Left kidney (tissue), 2 donors: Measurements from ENCODE around the gene CELSR1. TPM values are rescaled to one million over a fixed set of nuclear protein-coding genes. Genes with fewer than 3 reads are reported as not detected.
A peak's percentile ranks its signal among the peaks of the same experiment; 100 is the strongest.

ENCODE experiments used
- DNase-seq: peaks from one replicate; pipeline ENCODE4 v3.0.0-alpha.2; 2013
- polyA plus RNA-seq: library from polyadenylated mRNA; unstranded; fragments of 120-200 nt; gene quantifications from one replicate; pipeline ENCODE4 v1.2.1, GENCODE V29; 2013; ENCODE audit not compliant: insufficient read length

The CELSR1 gene
- polyA plus RNA-seq, 1 donor: 26.1 TPM

DNA sequence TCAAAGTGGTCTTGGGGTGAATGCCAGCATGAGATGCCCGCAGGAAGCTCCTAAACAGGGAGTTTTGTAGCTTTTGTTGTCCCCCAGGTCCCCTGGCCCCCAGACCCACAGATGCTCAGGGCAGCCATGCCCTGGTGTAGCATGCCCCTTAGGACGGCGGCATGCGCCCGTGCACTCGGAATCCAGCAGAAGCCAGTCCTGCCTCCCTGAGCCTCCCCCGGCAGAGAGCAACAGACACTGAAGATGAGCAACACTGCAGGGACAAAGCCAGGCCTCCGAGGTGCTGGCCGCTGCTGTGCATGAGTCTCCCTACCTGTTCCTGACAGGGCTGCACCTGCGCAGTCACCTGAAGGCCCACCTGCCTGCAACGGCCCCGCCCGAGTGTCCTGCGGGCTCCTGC, 142.8 kb downstream of the CELSR1 start:
- no peak for DNase-seq

GRCh38 chr22:46393873-46394272, 143.5 kb downstream of the CELSR1 start:
- DNase-seq: no peak

DNA sequence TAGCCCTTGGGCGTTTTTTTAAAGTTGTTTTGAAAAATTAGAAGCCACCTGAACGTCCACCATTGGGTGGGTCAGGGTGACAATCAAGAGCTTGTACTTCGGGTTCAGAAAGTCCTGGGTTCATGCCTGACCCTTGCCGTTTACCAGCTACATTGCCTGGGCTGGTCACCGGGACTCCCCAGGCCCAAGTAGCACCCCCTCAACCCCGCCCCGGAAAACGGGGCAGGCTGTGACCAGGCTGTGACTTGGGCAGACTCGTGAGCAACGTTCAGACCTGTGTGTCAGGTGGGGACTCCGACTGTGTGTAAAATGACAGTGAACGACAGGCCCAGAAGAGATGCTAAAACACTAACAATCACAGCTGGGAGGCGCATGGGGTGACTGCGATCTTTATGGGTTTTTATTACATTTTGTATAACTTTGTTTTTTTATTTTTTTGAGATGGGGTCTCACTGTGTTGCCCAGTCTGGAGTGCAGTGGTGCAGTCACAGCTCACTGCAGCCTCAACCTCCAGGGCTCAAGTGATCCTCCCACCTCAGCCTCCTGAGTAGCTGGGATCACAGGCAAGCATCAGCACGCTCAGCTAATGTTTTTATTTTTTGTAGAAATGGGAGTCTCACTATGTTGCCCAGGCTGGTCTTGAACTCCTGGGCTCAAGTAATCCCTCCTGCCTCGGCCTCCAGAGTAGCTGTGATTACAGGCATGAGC, 145.1 kb downstream of the CELSR1 start:
- DNase-seq: no peak

DNA sequence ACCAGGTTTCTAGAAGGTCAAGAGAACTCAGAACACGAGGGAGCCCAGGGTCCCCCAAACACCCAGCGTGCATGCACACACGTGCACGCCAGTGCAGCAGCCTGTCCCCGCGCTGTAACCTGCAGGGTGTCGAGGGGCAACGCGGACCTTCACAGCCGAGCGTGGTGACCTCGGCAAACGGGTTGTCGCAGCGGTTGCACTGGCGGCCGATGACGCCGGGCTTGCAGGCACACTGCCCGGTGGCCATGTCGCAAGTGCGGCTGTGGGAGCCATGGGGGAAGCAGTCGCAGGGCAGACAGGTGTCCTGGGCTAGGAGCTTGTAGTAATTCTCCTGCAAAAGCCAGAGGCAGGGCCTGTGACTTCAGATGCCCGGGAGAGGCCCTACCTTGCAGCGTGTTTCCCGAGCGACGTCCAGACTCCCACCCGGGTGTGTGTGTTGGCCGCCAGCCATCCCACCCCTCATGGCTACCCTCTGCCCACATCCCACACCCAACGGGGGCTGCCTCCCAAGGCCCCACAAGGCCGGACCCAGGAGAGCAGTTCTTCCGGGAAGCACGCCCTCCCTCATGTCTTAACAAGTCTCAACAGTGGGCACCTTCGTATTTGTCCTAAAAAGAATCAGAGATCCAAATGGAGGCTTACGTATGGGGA, 145.8 kb downstream of the CELSR1 start:
- no peak for DNase-seq

DNA sequence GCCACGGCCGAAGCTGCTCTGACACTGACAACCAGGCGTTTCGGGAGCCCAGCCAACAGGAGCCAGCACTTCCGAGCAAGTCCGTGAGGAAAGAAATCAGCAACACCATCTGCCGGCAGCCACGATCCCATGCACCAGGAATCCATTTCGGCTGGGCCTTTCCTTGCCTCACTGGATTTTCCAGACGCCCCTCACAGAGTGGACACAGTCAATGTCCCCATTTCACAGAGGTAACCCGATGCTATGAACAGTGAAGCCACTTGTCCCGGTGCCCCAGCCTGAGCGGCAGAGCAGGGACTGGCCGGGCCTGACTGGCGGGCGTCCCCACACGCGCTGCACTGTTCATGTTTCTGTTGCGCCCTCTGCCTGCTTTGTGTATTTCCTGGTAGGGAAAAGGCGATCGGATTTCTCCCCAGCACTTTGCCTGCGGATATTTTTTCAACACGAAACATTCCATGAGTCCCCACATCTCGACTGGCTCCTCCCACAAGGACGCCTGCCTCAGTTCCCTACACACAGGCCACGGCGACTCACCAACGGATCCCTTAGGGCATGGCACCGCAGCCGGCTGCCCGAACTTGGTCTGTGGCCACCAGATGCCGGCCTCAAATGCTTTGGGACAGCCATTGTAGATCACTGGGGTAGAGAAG, 146.6 kb downstream of the CELSR1 start:
- peak; percentile 60 for DNase-seq

- no peak for DNase-seq
Measured at GRCh38 chr22:46390105-46390651, 147.2 kb downstream of the CELSR1 start.

DNA sequence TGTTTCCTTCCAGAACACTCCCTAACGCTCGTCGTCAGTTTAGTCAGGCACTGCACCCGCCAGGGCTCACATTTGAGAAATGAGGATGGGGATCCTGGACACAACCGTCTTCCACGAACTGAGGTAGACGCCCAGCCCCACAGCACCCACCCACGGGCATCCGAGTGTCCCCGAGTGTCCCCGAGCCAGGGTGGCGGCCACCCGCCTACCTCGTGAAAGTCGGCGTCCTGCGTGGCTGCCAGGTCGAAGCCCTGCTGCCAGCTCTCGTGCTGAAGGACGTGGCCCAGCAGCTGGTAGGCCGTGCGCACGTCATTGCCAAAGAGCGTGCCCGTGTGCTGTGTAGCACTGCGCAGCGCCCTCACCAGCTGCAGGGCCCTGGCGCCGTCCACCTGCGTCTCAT, 148.3 kb downstream of the CELSR1 start:
- DNase-seq: no peak

DNA sequence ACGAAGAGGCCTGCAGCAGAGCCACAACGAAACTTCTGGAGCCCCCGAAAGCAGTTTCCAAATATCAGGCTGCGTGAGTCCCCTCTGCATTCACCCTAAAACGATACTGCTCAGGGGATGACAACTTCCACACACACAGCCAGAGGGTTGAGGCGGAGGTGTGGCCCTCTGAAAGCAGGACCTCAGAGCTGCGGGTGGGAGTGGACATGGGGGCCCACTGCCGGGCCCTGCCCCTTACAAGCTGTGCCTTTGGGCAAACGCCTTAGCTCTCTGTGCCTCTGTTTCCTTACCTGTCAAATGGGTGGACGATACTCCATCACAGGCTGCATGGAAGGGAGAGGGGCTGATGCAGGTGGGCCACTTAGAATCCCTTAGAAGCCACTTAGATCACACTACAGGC, 148.8 kb downstream of the CELSR1 start:
- DNase-seq: no peak

DNA sequence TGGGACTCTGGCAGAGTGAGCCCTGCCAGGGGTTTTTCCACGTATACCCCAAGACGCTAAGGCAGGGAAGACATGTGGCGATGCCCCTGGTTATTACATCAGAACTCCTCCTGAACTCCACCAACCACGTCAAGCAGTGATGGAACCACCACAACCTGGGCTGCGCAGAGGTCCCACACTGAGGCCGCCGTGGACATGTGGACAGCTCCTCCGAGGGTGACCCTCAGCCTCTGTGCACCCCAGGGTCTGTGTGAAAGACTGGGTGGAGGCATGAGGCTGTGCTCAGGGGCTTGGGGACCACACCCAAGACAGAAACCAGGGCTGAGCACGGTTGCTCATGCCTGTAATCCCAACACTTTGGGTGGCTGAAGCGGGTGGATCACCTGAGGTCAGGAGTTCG, 149.7 kb downstream of the CELSR1 start:
- no peak for DNase-seq

DNA sequence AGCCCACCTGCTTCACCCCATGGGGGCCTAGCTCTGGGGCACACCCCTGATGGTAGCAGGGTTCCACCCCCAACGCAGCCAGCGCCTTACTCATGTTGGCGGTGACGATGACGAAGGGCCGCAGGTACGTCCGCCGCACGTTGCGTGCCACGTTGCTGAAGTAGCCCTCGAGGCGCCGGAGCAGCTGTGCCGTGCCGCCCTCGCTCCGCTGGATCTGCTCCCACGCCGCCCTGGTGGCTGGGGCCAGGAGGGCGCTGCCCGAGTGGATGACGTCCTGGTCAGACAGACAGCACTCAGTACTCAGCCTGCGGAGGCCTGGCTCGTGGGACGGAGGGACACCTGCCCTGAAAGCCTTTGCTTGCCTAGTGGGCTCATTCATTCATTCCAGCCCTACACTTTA, 151.1 kb downstream of the CELSR1 start:
- no peak for DNase-seq

- DNase-seq: no peak
Measured at GRCh38 chr22:46382524-46382923, 154.9 kb downstream of the CELSR1 start.

- DNase-seq: no peak
Measured at GRCh38 chr22:46381731-46382130, 155.7 kb downstream of the CELSR1 start.

DNA sequence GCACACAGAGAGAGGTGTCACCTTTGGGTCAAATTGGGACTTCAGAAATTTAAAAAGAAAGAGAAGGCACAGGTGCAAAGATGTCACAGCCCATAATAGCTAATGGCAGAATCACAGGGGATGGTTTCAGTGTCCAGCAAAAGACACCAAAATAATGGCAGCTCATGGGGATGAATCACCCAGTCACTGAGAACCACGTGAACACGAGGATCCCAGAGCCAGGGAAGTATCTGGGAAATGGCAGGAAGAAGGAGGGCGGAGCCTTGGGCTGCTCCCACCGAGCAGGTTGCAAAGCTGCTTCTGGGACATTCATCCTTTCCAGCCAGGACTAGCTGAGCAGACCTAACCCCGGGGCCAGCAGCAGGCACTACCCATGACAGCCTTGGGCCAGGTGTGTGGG, 156.3 kb downstream of the CELSR1 start:
- DNase-seq: no peak

- no peak for DNase-seq
Measured at GRCh38 chr22:46380581-46380980, 156.8 kb downstream of the CELSR1 start.

DNA sequence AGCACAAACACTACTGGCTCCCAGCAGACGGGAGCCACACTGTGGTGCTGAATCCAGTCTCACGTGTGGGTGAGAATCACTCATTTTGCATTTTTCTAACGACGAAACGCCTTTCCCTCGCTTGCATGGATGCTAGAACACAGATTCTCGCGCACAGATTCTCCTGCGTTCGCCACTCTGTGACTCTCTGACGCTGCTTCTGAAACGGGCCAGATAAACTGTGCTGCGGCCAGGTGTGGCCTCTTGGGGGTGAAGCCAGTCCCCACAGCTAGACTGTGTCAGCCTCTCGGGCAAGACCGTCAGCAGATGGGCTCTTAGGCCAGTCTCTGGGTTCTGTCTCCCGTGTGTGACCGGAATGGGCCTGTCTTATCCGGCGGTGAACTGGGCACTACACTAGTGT, 157.4 kb downstream of the CELSR1 start:
- DNase-seq: no peak

DNA sequence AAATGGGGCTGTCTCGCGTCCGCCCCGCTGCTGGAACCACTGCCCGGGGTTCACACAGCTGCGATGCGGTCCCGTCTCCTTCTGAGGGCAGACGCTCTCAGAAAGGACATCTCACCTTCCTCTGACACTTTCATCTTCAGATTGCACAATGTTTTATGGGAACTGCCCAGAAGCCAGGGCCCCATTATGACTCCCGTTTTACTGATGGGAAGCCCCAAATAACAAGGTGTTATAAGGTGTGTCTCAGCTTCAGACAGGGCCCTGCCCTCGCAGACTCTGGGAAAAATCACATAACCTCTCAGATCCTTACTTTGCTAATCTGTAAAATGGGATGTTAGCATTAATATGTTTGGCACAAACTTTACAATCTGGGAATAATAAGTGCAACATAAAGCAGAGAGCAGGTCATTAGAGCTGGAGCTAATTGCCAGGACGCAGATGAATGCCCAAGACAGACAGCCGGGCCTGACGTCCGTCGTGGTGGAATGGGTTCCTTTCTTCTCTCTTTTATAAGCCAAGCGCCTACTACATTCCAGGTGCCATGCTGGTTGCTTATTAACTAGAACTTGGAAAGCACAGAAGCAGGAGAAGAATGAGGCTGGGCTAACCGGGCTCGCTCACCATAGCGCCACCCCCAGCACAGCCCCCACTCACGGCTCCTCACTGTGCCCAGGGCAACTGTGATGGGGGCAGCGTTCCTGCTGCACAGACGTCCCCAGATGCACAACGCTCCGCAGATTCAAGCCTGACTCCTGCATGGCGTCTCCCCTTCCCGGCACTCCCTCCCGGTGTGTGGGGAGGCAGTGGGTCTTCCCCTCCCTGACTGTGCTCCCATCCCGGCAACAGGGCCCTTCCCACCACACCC, 158.1 kb downstream of the CELSR1 start:
- DNase-seq: peak; percentile 76

GRCh38 chr22:46378426-46379065, 158.9 kb downstream of the CELSR1 start:
- no peak for DNase-seq

GRCh38 chr22:46377525-46378425, 159.6 kb downstream of the CELSR1 start:
- DNase-seq: no peak

GRCh38 chr22:46376908-46377524, 160.4 kb downstream of the CELSR1 start:
- no peak for DNase-seq

DNA sequence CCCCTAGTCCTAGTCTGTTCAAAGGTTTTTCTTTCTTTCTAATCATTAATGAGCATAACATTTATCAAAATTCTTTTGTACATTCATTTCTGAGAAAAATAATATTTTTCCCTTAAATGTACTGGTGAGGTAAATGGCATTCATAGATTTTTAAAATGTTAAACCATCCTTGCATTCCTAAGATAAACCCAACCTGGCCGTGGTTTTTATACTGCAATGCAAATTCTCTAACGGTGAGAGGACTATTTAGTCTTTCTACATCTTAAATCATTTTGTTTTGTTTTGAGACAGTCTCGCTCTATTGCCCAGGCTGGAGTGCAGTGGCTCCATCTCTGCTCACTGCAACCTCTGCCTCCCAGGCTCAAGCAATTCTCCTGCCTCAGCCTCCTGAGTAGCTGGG, 161.3 kb downstream of the CELSR1 start:
- no peak for DNase-seq
